ENCODE measurements around the gene SCN9A. TPM values are rescaled to one million over a fixed set of nuclear protein-coding genes. Genes with fewer than 3 reads are reported as not detected.
"Not testable (repeated sequence)": the region's sequence is repeated elsewhere in the genome, so short reads cannot be mapped to it uniquely, and the experiment has no call there.

Gene SCN9A
- total RNA-seq, 1 donor from 2014 or later: 5.5 TPM

DNA sequence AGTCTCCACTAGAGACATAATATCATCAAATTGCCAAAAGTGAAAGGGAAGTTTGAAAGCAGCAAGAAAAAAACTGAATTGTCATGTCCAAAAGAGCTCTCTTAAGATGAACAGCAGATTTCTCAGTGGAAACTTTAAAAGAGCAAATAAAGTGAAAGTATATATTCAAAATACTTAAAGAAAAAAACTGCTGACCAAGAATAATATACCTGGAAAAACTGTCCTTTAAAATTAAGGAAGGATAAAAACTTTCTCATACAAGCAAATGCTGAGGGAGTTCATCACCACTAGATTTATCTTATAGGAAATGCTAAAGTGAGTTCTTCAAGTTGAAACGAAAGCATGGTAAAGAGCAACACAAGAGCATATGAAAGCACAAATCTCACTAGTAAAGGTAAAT lies 164.7 kb downstream of the SCN9A start:
- TF ChIP-seq, protein P1, sequence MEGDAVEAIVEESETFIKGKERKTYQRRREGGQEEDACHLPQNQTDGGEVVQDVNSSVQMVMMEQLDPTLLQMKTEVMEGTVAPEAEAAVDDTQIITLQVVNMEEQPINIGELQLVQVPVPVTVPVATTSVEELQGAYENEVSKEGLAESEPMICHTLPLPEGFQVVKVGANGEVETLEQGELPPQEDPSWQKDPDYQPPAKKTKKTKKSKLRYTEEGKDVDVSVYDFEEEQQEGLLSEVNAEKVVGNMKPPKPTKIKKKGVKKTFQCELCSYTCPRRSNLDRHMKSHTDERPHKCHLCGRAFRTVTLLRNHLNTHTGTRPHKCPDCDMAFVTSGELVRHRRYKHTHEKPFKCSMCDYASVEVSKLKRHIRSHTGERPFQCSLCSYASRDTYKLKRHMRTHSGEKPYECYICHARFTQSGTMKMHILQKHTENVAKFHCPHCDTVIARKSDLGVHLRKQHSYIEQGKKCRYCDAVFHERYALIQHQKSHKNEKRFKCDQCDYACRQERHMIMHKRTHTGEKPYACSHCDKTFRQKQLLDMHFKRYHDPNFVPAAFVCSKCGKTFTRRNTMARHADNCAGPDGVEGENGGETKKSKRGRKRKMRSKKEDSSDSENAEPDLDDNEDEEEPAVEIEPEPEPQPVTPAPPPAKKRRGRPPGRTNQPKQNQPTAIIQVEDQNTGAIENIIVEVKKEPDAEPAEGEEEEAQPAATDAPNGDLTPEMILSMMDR (IDR thresholded peaks at IDR 0.05): no peak
- intact Hi-C loops (cut with DNase I): no loop called here
- peaks cover 0 to 10% of the 10 kb centered on the region in 2 donors for H3K9me3 ChIP-seq
- H3K4me3 ChIP-seq: no peak overlapping the region
- DNase-seq (ENCODE audit: low spot score in 2 of 2): no peak
- H3K36me3 ChIP-seq: no peaks in the 10 kb centered on the region
- H3K27ac ChIP-seq: no peak overlapping the region
- no peaks in the 10 kb centered on the region for H3K4me1 ChIP-seq
- H3K27me3 ChIP-seq: no peaks in the 10 kb centered on the region

DNA sequence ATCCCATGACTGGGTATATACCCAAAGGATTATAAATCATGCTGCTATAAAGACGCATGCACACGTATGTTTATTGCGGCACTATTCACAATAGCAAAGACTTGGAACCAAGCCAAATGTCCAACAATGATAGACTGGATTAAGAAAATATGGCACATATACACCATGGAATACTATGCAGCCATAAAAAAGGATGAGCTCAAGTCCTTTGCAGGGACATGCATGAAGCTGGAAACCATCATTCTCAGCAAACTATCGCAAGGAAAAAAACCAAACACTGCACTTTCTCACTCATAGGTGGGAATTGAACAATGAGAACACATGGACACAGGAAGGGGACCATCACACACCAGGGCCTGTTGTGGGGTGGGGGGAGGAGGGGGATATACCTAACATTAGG lies 165.8 kb downstream of the SCN9A start:
- H3K9me3 ChIP-seq; H3K4me1 ChIP-seq; H3K36me3 ChIP-seq; H3K4me3 ChIP-seq; H3K27me3 ChIP-seq; DNase-seq (ENCODE audit: low spot score in 2 of 2); H3K27ac ChIP-seq; intact Hi-C loops (cut with DNase I): not testable (repeated sequence)

DNA sequence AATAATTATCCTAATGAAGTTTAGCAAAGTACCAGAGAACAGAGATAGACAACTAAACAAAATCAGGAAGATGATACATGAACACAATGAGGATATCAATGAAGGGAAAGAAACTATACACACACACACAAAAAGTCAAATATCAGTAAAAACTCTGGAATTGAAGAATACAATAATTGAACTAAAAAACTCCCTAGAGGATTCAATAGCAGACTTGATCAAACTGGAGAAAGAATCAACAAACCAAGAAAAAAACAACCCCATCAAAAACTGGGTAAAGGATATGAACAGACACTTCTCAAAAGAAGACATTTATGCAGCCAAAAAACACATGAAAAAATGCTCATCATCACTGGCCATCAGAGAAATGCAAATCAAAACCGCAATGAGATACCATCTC lies 166.4 kb downstream of the SCN9A start:
- H3K27ac ChIP-seq; DNase-seq (ENCODE audit: low spot score in 2 of 2); intact Hi-C loops (cut with DNase I): not testable (repeated sequence)

DNA sequence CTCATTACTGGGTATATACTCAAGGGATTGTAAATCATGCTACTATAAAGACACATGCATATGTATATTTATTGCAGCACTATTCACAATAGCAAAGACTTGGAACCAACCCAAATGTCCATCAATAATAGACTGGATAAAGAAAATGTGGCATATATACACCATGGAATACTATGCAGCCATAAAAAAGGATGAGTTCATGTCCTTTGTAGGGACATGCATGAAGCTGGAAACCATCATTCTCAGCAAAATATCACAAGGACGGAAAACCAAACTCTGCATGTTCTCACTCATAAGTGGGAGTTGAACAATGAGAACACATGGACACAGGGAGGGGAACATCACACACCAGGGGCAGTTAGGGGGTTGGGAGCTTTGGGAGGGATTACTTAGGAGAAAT lies 169.6 kb downstream of the SCN9A start:
- H3K9me3 ChIP-seq; DNase-seq (ENCODE audit: low spot score in 2 of 2); H3K4me1 ChIP-seq; H3K36me3 ChIP-seq; intact Hi-C loops (cut with DNase I); H3K27me3 ChIP-seq; H3K4me3 ChIP-seq; H3K27ac ChIP-seq: not testable (repeated sequence)

More for the DNA sequence above, 166.4 kb downstream of the SCN9A start:
- H3K9me3 ChIP-seq, H3K36me3 ChIP-seq, H3K4me1 ChIP-seq, H3K27me3 ChIP-seq, H3K4me3 ChIP-seq: not testable (repeated sequence)

DNA sequence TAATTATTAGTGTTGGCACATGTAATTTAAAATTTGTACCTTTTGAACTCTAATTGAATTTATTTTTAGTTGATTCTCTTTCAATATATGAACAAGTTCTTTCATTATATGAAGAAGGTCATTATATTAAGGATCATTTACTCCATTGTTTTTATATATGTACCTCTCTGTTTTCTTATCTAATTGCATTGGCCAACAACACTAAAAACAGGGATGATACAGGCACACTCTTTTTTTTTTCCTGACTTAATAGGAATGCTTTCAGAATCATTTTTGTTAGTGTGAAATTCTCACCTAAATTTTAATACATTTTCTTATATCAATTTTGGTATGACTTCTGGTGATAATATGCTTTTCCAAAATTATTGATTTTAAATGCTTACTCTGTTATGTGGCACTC lies 173.0 kb downstream of the SCN9A start:
- no peak for DNase-seq (ENCODE audit: low spot score in 2 of 2)
- H3K4me1 ChIP-seq: no peaks in the 10 kb centered on the region
- no peaks in the 10 kb centered on the region for H3K9me3 ChIP-seq
- H3K36me3 ChIP-seq: no peaks in the 10 kb centered on the region
- TF ChIP-seq, protein P1 (IDR thresholded peaks at IDR 0.05): no peak
- no peak overlapping the region for H3K4me3 ChIP-seq
- no peak overlapping the region for H3K27ac ChIP-seq
- intact Hi-C loops (cut with DNase I): no loop called here
- no peaks in the 10 kb centered on the region for H3K27me3 ChIP-seq

DNA sequence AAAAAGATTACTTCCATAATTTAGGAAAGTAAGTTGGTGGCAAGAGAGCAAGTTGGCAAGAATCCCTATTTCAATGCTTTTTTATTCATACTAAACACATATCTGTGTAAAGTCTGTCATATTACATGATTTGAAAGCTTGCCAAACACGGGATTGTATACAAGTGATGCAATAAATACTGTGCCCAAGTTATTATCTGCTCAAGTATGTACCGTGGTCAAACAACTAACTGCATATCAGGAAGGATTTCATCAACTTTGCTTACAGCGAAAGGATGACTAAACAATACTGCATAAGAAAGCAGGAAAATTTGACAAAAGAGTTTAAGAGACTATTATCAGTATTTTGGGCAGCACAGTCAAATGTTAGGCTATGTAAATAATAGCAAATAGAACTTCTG lies 178.3 kb downstream of the SCN9A start:
- H3K9me3 ChIP-seq: no peaks in the 10 kb centered on the region
- TF ChIP-seq, protein P1 (IDR thresholded peaks at IDR 0.05): no peak
- H3K27me3 ChIP-seq: no peaks in the 10 kb centered on the region
- H3K27ac ChIP-seq: no peak overlapping the region
- no peak overlapping the region for H3K4me3 ChIP-seq
- no peaks in the 10 kb centered on the region for H3K36me3 ChIP-seq
- no peaks in the 10 kb centered on the region for H3K4me1 ChIP-seq
- no peak for DNase-seq (ENCODE audit: low spot score in 2 of 2)
- intact Hi-C loops (cut with DNase I): no loop called here

DNA sequence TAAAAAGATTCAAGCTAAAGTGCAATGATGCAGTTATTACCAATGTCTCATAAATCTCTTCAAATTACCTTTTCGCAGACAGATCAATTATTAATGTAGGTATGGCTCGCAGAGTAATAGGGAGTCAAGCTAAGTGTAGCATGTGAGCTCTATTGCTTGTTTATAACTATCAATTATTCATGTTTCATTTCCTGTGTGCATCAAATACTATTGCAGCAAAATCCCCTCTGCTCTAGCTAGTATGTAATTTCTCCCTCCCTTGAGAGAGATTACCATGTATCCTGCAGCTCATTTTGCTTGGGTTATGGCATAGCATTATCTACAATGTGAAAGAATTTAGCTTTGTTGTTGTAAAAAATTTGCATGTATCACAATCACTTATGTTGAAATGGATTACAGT lies 182.3 kb downstream of the SCN9A start:
- Histone ChIP-seq H3K27me3 (no peaks in the 10 kb centered on the region), H3K9me3 (no peaks in the 10 kb centered on the region), H3K4me1 (no peaks in the 10 kb centered on the region), H3K4me3 (no peak overlapping the region), H3K36me3 (no peaks in the 10 kb centered on the region), H3K27ac (no peak overlapping the region)
- DNase-seq (ENCODE audit: low spot score in 2 of 2): no peak
- intact Hi-C loops (cut with DNase I): no loop called here
- TF ChIP-seq, protein P1 (IDR thresholded peaks at IDR 0.05): no peak

Measured in ascending aorta (tissue), 2 donors.